ENCODE measurements around the gene CHD6.

CHD6 gene

GRCh38 chr20:41507436-41507835 is 110.7 kb downstream of the CHD6 start:
- H3K27ac ChIP-seq (ENCODE audit: low read depth, low read length), result no peak overlapping the region
- no peak overlapping the region for H3K4me3 ChIP-seq (ENCODE audit: low read depth, low read length)
- no peak overlapping the region for H2AFZ ChIP-seq (ENCODE audit: low read length, unreplicated experiment)
- no peaks in the 10 kb centered on the region for H3K79me2 ChIP-seq (ENCODE audit: control insufficient read depth, insufficient read depth, low read length, unreplicated experiment)
- H3K27me3 ChIP-seq (ENCODE audit: insufficient read depth, low read length), result no peaks in the 10 kb centered on the region
- H3K4me1 ChIP-seq (ENCODE audit: control insufficient read depth, insufficient read depth, low read length, unreplicated experiment), result no peaks in the 10 kb centered on the region
- peaks cover 15% of the 10 kb centered on the region for H3K36me3 ChIP-seq (ENCODE audit: insufficient read depth, low read length)

- Histone ChIP-seq H3K27ac (ENCODE audit: low read depth, low read length) (no peak overlapping the region), H3K4me1 (ENCODE audit: control insufficient read depth, insufficient read depth, low read length, unreplicated experiment) (no peaks in the 10 kb centered on the region), H3K36me3 (ENCODE audit: insufficient read depth, low read length) (peaks cover 15% of the 10 kb centered on the region), H2AFZ (ENCODE audit: low read length, unreplicated experiment) (no peak overlapping the region), H3K4me3 (ENCODE audit: low read depth, low read length) (no peak overlapping the region), H3K79me2 (ENCODE audit: control insufficient read depth, insufficient read depth, low read length, unreplicated experiment) (no peaks in the 10 kb centered on the region), H3K27me3 (ENCODE audit: insufficient read depth, low read length) (no peaks in the 10 kb centered on the region)
These were observed 111.8 kb downstream of the CHD6 start for GRCh38 chr20:41506192-41506915.

DNA sequence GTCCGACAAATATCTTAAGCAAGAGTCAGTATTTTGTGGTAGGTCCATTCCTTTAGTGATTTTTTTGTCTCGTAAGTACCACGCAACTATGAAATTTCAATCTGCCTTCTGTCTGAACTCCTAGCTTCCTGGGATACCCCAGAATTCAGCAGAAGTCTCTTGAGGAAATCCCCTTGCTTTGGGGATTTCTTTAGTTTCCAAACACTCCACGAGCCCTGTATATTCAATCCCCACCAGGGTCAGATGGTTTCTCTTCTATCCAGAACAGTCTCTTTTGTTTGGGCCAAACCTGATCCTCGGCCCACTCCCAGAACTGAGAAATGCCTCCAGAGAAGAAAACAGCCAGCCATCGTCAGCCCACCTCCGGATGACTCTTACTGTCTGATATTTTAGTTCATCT is 113.0 kb downstream of the CHD6 start:
- Histone ChIP-seq H3K36me3 (ENCODE audit: insufficient read depth, low read length) (peaks cover 15% of the 10 kb centered on the region), H2AFZ (ENCODE audit: low read length, unreplicated experiment) (no peak overlapping the region), H3K79me2 (ENCODE audit: control insufficient read depth, insufficient read depth, low read length, unreplicated experiment) (no peaks in the 10 kb centered on the region), H3K4me1 (ENCODE audit: control insufficient read depth, insufficient read depth, low read length, unreplicated experiment) (no peaks in the 10 kb centered on the region), H3K27me3 (ENCODE audit: insufficient read depth, low read length) (no peaks in the 10 kb centered on the region), H3K27ac (ENCODE audit: low read depth, low read length) (no peak overlapping the region), H3K4me3 (ENCODE audit: low read depth, low read length) (no peak overlapping the region)

- no peaks in the 10 kb centered on the region for H3K27me3 ChIP-seq (ENCODE audit: insufficient read depth, low read length)
- no peak overlapping the region for H3K27ac ChIP-seq (ENCODE audit: low read depth, low read length)
- H3K36me3 ChIP-seq (ENCODE audit: insufficient read depth, low read length), result peaks cover 8% of the 10 kb centered on the region
- no peak overlapping the region for H3K4me3 ChIP-seq (ENCODE audit: low read depth, low read length)
- H3K79me2 ChIP-seq (ENCODE audit: control insufficient read depth, insufficient read depth, low read length, unreplicated experiment), result no peaks in the 10 kb centered on the region
- no peaks in the 10 kb centered on the region for H3K4me1 ChIP-seq (ENCODE audit: control insufficient read depth, insufficient read depth, low read length, unreplicated experiment)
- H2AFZ ChIP-seq (ENCODE audit: low read length, unreplicated experiment), result no peak overlapping the region
These were observed 116.8 kb downstream of the CHD6 start for GRCh38 chr20:41501376-41501775.

DNA sequence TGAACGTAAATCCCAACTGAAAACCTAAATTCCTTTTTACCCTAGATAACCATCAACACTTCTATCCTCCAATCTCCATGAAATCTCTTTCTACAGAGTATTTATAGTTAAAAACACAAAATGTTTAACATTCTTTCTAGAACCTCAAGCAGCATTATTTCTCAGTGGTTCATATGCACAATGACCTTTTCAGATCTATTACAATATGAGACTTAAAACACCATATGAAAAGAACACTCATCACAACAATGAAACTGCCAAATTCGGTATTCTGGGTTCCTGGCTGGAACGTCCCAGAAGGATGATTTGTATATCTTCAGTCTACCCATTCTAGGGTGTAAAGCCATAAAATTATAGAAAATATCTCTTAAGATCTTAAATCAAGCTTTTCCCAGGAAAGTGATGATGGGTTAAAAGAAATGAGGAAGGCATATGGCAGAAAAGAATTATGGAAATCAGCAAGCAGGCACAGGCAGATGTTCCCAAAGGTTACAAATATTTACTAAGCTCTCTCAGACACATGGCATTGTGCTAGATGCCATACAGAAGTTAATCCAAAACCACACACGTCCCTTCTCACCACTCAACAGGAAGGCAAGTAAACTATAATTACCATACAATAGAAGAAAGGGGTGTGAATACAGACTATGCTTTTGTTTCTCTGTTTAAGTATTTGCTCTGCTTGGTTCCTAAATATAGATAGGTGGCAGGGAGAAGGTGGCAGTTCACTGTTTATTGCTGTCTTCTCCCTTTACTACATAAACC is 118.0 kb downstream of the CHD6 start:
- H2AFZ ChIP-seq (ENCODE audit: low read length, unreplicated experiment), result no peak overlapping the region
- no peaks in the 10 kb centered on the region for H3K4me1 ChIP-seq (ENCODE audit: control insufficient read depth, insufficient read depth, low read length, unreplicated experiment)
- H3K4me3 ChIP-seq (ENCODE audit: low read depth, low read length), result no peak overlapping the region
- no peak overlapping the region for H3K27ac ChIP-seq (ENCODE audit: low read depth, low read length)
- no peaks in the 10 kb centered on the region for H3K27me3 ChIP-seq (ENCODE audit: insufficient read depth, low read length)
- no peaks in the 10 kb centered on the region for H3K79me2 ChIP-seq (ENCODE audit: control insufficient read depth, insufficient read depth, low read length, unreplicated experiment)
- 0 out of 2 replicates have a peak, but pooled peaks cover 3% of the 10 kb centered on the region for H3K36me3 ChIP-seq (ENCODE audit: insufficient read depth, low read length)

DNA sequence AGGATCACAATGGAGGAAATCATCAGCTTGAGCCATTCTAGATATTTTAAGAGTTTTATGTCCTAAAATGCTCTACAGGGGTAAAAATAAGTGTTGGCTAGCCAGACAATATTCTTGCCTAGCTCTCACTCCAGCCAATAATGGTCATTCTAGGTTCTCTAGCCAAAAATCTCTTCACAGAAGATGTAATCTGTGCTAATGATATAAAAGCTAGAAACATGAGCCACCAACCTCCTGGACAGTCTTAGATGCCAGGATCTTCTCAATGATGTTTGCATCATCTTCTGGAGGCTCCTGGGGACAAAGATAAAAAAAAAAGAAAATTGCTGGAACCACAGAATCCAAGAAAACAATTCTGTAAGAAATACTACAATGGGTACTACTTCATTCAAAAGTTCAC is 119.1 kb downstream of the CHD6 start:
- Histone ChIP-seq H3K79me2 (ENCODE audit: control insufficient read depth, insufficient read depth, low read length, unreplicated experiment) (no peaks in the 10 kb centered on the region), H3K4me1 (ENCODE audit: control insufficient read depth, insufficient read depth, low read length, unreplicated experiment) (no peaks in the 10 kb centered on the region), H3K27me3 (ENCODE audit: insufficient read depth, low read length) (no peaks in the 10 kb centered on the region), H3K4me3 (ENCODE audit: low read depth, low read length) (no peak overlapping the region), H2AFZ (ENCODE audit: low read length, unreplicated experiment) (no peak overlapping the region), H3K36me3 (ENCODE audit: insufficient read depth, low read length) (peaks cover 6% of the 10 kb centered on the region; the same call in 1 of the 2 replicates), H3K27ac (ENCODE audit: low read depth, low read length) (no peak overlapping the region)

- Histone ChIP-seq H3K27ac (ENCODE audit: low read depth, low read length) (no peak overlapping the region), H3K79me2 (ENCODE audit: control insufficient read depth, insufficient read depth, low read length, unreplicated experiment) (no peaks in the 10 kb centered on the region), H3K4me3 (ENCODE audit: low read depth, low read length) (no peak overlapping the region), H3K36me3 (ENCODE audit: insufficient read depth, low read length) (peaks cover 9% of the 10 kb centered on the region; the same call in 1 of the 2 replicates), H3K4me1 (ENCODE audit: control insufficient read depth, insufficient read depth, low read length, unreplicated experiment) (no peaks in the 10 kb centered on the region), H2AFZ (ENCODE audit: low read length, unreplicated experiment) (no peak overlapping the region), H3K27me3 (ENCODE audit: insufficient read depth, low read length) (no peaks in the 10 kb centered on the region)
These were observed 120.8 kb downstream of the CHD6 start for GRCh38 chr20:41497186-41497895.

GRCh38 chr20:41494451-41494850 is 123.7 kb downstream of the CHD6 start:
- no peak overlapping the region for H3K4me3 ChIP-seq (ENCODE audit: low read depth, low read length)

GRCh38 chr20:41483553-41483930 is 134.6 kb downstream of the CHD6 start:
- no peaks in the 10 kb centered on the region for H3K27me3 ChIP-seq (ENCODE audit: insufficient read depth, low read length)
- no peak overlapping the region for H3K4me3 ChIP-seq (ENCODE audit: low read depth, low read length)
- peaks cover 24% of the 10 kb centered on the region for H3K4me1 ChIP-seq (ENCODE audit: control insufficient read depth, insufficient read depth, low read length, unreplicated experiment)
- no peak overlapping the region for H2AFZ ChIP-seq (ENCODE audit: low read length, unreplicated experiment)
- peak overlapping the region; percentile 62 for H3K27ac ChIP-seq (ENCODE audit: low read depth, low read length)
- peaks cover 19% of the 10 kb centered on the region for H3K36me3 ChIP-seq (ENCODE audit: insufficient read depth, low read length)
- H3K79me2 ChIP-seq (ENCODE audit: control insufficient read depth, insufficient read depth, low read length, unreplicated experiment), result no peaks in the 10 kb centered on the region

More at GRCh38 chr20:41494451-41494850, 123.7 kb downstream of the CHD6 start:
- H3K27me3 ChIP-seq (ENCODE audit: insufficient read depth, low read length), result no peaks in the 10 kb centered on the region
- no peak overlapping the region for H2AFZ ChIP-seq (ENCODE audit: low read length, unreplicated experiment)
- no peaks in the 10 kb centered on the region for H3K4me1 ChIP-seq (ENCODE audit: control insufficient read depth, insufficient read depth, low read length, unreplicated experiment)
- H3K27ac ChIP-seq (ENCODE audit: low read depth, low read length), result no peak overlapping the region
- H3K36me3 ChIP-seq (ENCODE audit: insufficient read depth, low read length), result peaks cover 28% of the 10 kb centered on the region
- H3K79me2 ChIP-seq (ENCODE audit: control insufficient read depth, insufficient read depth, low read length, unreplicated experiment), result no peaks in the 10 kb centered on the region

DNA sequence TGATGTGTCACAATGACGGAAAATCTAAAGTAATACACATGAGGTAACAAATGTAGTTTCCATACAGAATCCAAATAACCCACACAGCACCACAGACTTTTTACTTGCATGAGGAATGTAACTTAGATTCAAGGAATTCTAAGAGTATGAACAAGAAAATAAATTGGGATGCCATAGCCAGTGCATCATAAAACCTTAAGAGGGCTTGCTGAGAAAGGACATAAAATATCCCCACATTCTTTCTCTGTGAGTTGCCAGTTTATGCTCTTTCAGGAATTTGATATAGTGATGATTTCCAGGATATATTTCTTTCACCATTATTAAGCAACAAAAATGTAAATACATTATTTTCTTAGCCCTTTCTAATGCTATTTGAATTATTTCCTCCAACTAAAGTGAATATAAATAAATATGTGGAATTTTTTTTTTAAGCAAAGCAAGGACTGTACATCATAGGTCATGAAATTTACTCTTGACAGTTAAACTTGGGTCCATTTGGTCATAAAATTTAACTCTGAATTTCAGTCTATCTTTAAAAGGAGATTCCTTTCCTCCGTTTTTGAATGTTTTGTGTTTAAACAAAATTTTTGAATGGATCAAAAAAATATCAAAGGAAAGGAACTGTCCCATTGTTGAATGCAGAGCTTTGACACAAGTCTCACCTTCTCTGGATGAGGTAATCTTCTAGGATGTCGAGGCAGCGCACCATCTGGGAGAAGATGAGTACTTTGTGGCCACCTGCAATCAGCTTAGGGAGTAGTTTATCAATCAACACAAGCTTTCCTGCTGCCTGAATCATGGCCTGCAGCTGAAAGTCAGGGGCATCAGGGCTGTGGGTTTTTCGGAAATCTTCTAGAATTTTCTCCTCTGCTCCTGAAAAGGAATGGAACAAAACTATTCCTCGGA is 135.3 kb downstream of the CHD6 start:
- no peak overlapping the region for H3K4me3 ChIP-seq (ENCODE audit: low read depth, low read length)
- H2AFZ ChIP-seq (ENCODE audit: low read length, unreplicated experiment), result no peak overlapping the region
- H3K4me1 ChIP-seq (ENCODE audit: control insufficient read depth, insufficient read depth, low read length, unreplicated experiment), result peaks cover 24% of the 10 kb centered on the region
- peak overlapping the region; percentile 62 for H3K27ac ChIP-seq (ENCODE audit: low read depth, low read length)
- no peaks in the 10 kb centered on the region for H3K27me3 ChIP-seq (ENCODE audit: insufficient read depth, low read length)
- H3K36me3 ChIP-seq (ENCODE audit: insufficient read depth, low read length), result peaks cover 14% of the 10 kb centered on the region
- H3K79me2 ChIP-seq (ENCODE audit: control insufficient read depth, insufficient read depth, low read length, unreplicated experiment), result no peaks in the 10 kb centered on the region

Data from ACC112 (cell line).